Loucy (cell line): ENCODE results near the gene BCO1.

Experiments used
- EZH2phosphoT487 ChIP-seq: fragments of 200-600 bp; IDR thresholded peaks from 2 replicates; pipeline ENCODE4 v1.6.1; 2018; ENCODE audit warnings: antibody characterized with exemption, mild to moderate bottlenecking, moderate library complexity, borderline replicate concordance
- TF ChIP-seq, protein P1 (sequence below): fragments of 200-600 bp; sonication (generic); conservative IDR thresholded peaks from 2 replicates; pipeline ENCODE4 v1.5.1; 2014; ENCODE audit warnings: mild to moderate bottlenecking, antibody characterized with exemption, low read length

DNA sequence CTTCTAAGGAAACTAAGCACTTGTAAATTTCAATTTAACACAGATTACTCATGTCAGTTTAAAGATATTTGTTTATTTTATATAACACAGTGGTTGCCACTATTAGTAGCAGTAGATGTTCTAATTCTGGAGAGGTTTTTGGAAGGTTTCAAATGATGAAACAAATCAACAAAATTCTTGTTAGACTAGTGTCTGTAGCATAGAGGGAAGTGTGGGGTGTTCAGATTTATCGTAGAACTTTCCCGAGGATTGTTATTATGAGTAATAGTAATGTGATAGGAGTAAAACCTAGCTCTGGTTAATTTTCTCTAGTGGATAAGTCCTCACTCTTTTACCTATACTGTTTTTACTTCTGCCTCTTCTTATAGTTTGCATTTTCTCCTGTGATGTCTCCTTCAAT lies 82.5 kb downstream of the BCO1 start:
- TF ChIP-seq, protein P1, sequence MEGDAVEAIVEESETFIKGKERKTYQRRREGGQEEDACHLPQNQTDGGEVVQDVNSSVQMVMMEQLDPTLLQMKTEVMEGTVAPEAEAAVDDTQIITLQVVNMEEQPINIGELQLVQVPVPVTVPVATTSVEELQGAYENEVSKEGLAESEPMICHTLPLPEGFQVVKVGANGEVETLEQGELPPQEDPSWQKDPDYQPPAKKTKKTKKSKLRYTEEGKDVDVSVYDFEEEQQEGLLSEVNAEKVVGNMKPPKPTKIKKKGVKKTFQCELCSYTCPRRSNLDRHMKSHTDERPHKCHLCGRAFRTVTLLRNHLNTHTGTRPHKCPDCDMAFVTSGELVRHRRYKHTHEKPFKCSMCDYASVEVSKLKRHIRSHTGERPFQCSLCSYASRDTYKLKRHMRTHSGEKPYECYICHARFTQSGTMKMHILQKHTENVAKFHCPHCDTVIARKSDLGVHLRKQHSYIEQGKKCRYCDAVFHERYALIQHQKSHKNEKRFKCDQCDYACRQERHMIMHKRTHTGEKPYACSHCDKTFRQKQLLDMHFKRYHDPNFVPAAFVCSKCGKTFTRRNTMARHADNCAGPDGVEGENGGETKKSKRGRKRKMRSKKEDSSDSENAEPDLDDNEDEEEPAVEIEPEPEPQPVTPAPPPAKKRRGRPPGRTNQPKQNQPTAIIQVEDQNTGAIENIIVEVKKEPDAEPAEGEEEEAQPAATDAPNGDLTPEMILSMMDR, result no peak
- no peak for TF ChIP-seq EZH2phosphoT487
